Measurements from ENCODE around the gene ADGRV1.

GRCh38 chr5:90866915-90867731 is 308.5 kb downstream of the ADGRV1 start:
- TF ChIP-seq ARNT (IDR thresholded peaks at IDR 0.05) (no peak), FOXM1 (IDR thresholded peaks at IDR 0.05; ENCODE audit: borderline replicate concordance) (no peak), SP1 (IDR thresholded peaks at IDR 0.05) (no peak), NFRKB (IDR thresholded peaks at IDR 0.05) (no peak), FOXA1 (IDR thresholded peaks at IDR 0.05) (no peak), ELF4 (IDR thresholded peaks at IDR 0.05) (no peak), FOXK2 (IDR thresholded peaks at IDR 0.05) (no peak), SUZ12 (IDR thresholded peaks at IDR 0.05) (no peak), ZNF384 (IDR thresholded peaks at IDR 0.05) (no peak), HDGF (IDR thresholded peaks at IDR 0.05; ENCODE audit: borderline replicate concordance) (no peak), BHLHE40 (IDR thresholded peaks at IDR 0.05; ENCODE audit: borderline replicate concordance) (no peak)
